ENCODE results near the gene ZNF341. TPM values are rescaled to one million over a fixed set of nuclear protein-coding genes. Genes with fewer than 3 reads are reported as not detected.

ZNF341 gene
- total and polyA plus RNA-seq, 8 donors, result 0.58 to 6.2 (median 1.9) TPM

- 85 to 89% (median 88%) methylated on average over 5 of the region's 5 CpGs for WGBS, 5 donors
- TF ChIP-seq CTCF (IDR thresholded peaks at IDR 0.05) (no peak), EP300 (IDR thresholded peaks at IDR 0.05) (no peak), POLR2AphosphoS5 (IDR thresholded peaks at IDR 0.05) (no peak), POLR2A (IDR thresholded peaks at IDR 0.05) (no peak)
- Histone ChIP-seq H3K9me3 (no peaks in the 10 kb centered on the region), H3K36me3 (peaks cover 0 to 9% (median 0%) of the 10 kb centered on the region in 4 donors), H3K27ac (no peak overlapping the region), H3K4me3 (no peak overlapping the region), H3K4me1 (peaks cover 82 to 91% (median 87%) of the 10 kb centered on the region in 4 donors), H3K27me3 (no peaks in the 10 kb centered on the region)
- intact Hi-C loops (cut with DNase I; ENCODE audit: low total_unique reads), result no loop called here
- no peak for DNase-seq
Observed at GRCh38 chr20:33837096-33837830, 105.5 kb downstream of the ZNF341 start.

- intact Hi-C loops (cut with DNase I; ENCODE audit: low total_unique reads), result no loop called here
- TF ChIP-seq POLR2A (IDR thresholded peaks at IDR 0.05), result no peak
- no peak for TF ChIP-seq CTCF (IDR thresholded peaks at IDR 0.05)
- no peak for TF ChIP-seq POLR2AphosphoS5 (IDR thresholded peaks at IDR 0.05)
- no peak for TF ChIP-seq EP300 (IDR thresholded peaks at IDR 0.05)
- Histone ChIP-seq H3K27ac (peak overlapping the region in 4 of 5 donors; percentile 6 to 49 (median 14)), H3K4me1 (peaks cover 84 to 91% (median 87%) of the 10 kb centered on the region in 4 donors), H3K4me3 (no peak overlapping the region), H3K36me3 (peaks cover 0 to 5% (median 0%) of the 10 kb centered on the region in 4 donors), H3K27me3 (no peaks in the 10 kb centered on the region), H3K9me3 (no peaks in the 10 kb centered on the region)
- no peak for DNase-seq
- WGBS, 5 donors, result 60 to 82% (median 76%) methylated on average over 8 of the region's 8 CpGs
Observed at GRCh38 chr20:33838035-33838864, 106.5 kb downstream of the ZNF341 start.

GRCh38 chr20:33839591-33839990 is 107.8 kb downstream of the ZNF341 start:
- DNase-seq, result peak; percentile 55 to 83
- H3K4me1 ChIP-seq, result peaks cover 85 to 93% (median 90%) of the 10 kb centered on the region in 4 donors
- intact Hi-C loops (cut with DNase I; ENCODE audit: low total_unique reads), result no loop called here

More at GRCh38 chr20:33839591-33839990, 107.8 kb downstream of the ZNF341 start:
- H3K27ac ChIP-seq, result peak overlapping the region in 2 of 5 donors; percentile 1 to 6
- 41 to 64% (median 54%) methylated on average over 3 of the region's 3 CpGs for WGBS, 5 donors
- H3K27me3 ChIP-seq, result no peaks in the 10 kb centered on the region
- TF ChIP-seq EP300 (IDR thresholded peaks at IDR 0.05) (no peak), CTCF (IDR thresholded peaks at IDR 0.05) (no peak), POLR2A (IDR thresholded peaks at IDR 0.05) (no peak), POLR2AphosphoS5 (IDR thresholded peaks at IDR 0.05) (peak in 1 of 3 donors; percentile 53)
- H3K36me3 ChIP-seq, result peaks cover 0 to 4% (median 0%) of the 10 kb centered on the region in 4 donors
- no peaks in the 10 kb centered on the region for H3K9me3 ChIP-seq
- no peak overlapping the region for H3K4me3 ChIP-seq
